Sigmoid colon (tissue), 7 donors: Measurements from ENCODE around the gene NRF1. TPM values are rescaled to one million over a fixed set of nuclear protein-coding genes. Genes with fewer than 3 reads are reported as not detected.

ENCODE experiments used
- DNase-seq: peaks from one replicate; pipeline ENCODE4 v3.0.0-alpha.2; 2019
- H3K27ac ChIP-seq, 4 donors: fragments of 200-600 bp; sonication (generic); one replicate each; pipeline ENCODE4 v1.5.1; 2016 to 2019; ENCODE audit warnings: mild to moderate bottlenecking in 1 of 4
- H3K27me3 ChIP-seq, 3 donors: fragments of 200-600 bp; sonication (generic); one replicate each; pipeline ENCODE4 v1.5.1; 2019; ENCODE audit warnings: mild to moderate bottlenecking in 1 of 3
- H3K36me3 ChIP-seq, 4 donors: fragments of 200-600 bp; sonication (generic); one replicate each; pipeline ENCODE4 v1.5.1; 2016 to 2019
- H3K4me1 ChIP-seq, 4 donors: fragments of 200-600 bp; sonication (generic); one replicate each; pipeline ENCODE4 v1.5.1; 2017 to 2019
- H3K4me3 ChIP-seq, 4 donors: fragments of 200-600 bp; sonication (generic); one replicate each; pipeline ENCODE4 v1.5.1; 2017 to 2019; ENCODE audit warnings: mild to moderate bottlenecking in 2 of 4, moderate library complexity in 1 of 4
- H3K9me3 ChIP-seq, 4 donors: fragments of 200-600 bp in 3 of 4; sonication (generic) in 3 of 4; one replicate each; pipeline versions ENCODE4 v1.5.1 to v1.6.1; 2013 to 2019
- CTCF ChIP-seq, 4 experiments: fragments of 450-650 bp in 3 of 4; fragments of 200-600 bp in 1 of 4; IDR thresholded peaks; one replicate each; pipeline ENCODE4 v1.5.1; 2016 to 2019; ENCODE audit warnings: antibody characterized with exemption in 4 of 4, mild to moderate bottlenecking in 3 of 4, moderate library complexity in 2 of 4
- EP300 ChIP-seq, 4 donors: sonication (generic); formaldehyde crosslinking; IDR thresholded peaks; one replicate each; pipeline ENCODE4 v1.6.1; 2017; ENCODE audit warnings: antibody characterized with exemption in 4 of 4
- POLR2A ChIP-seq, 2 donors: fragments of 450-650 bp; IDR thresholded peaks; one replicate each; pipeline ENCODE4 v1.6.1; 2016; ENCODE audit warnings: antibody characterized with exemption in 2 of 2, mild to moderate bottlenecking in 2 of 2, moderate library complexity in 2 of 2
- POLR2AphosphoS5 ChIP-seq, 4 donors: sonication (generic); formaldehyde crosslinking; IDR thresholded peaks; one replicate each; pipeline ENCODE4 v1.6.1; 2017; ENCODE audit warnings: antibody characterized with exemption in 4 of 4
- WGBS, 2 donors: extraction: QIAGEN DNeasy Blood & Tissue Kit; methylation state at CpG; one replicate each; pipeline ENCODE4 v1.1.7; 2013; 5-methylcytosine and 5-hydroxymethylcytosine counted together
- intact Hi-C: fragments of 100-400 bp; cut with DNase I; formaldehyde crosslinking; loops from one replicate; pipeline ENCODE4 v1.15.1; 2023
- polyA plus RNA-seq, 3 donors: library from polyadenylated mRNA; stranded (reverse); fragments of 200-250 nt; gene quantifications; one replicate each; pipeline ENCODE4 v1.2.3, GENCODE V29; 2013
- total RNA-seq, 4 donors: library from RNA; depleted of rRNA; stranded (reverse); fragments of >200 nt; gene quantifications; one replicate each; pipeline ENCODE4 v1.1.0, GENCODE V29; 2016
- donor health status: healthy with polysubstance abuse.
- donor health status: Bipolar disorder and iron deficiency.
- donor health status: healthy.

The NRF1 gene
- total and polyA plus RNA-seq, 7 donors = 4.8 to 18.1 (median 15.0) TPM

- H3K36me3 ChIP-seq = no peaks in the 10 kb centered on the region
- peaks cover 0 to 50% (median 48%) of the 10 kb centered on the region in 4 donors for H3K4me1 ChIP-seq
- intact Hi-C loops = no loop called here
- DNase-seq = no peak
- no peak overlapping the region for H3K27ac ChIP-seq
- WGBS, 2 donors = 4 to 5% methylated on average over 44 of the region's 44 CpGs
- H3K4me3 ChIP-seq = peak overlapping the region in 1 of 4 donors; percentile 14
- no peak for TF ChIP-seq CTCF (IDR thresholded peaks at IDR 0.05)
- no peak for TF ChIP-seq POLR2A (IDR thresholded peaks at IDR 0.05)
- TF ChIP-seq POLR2AphosphoS5 (IDR thresholded peaks at IDR 0.05) = no peak
- no peak for TF ChIP-seq EP300 (IDR thresholded peaks at IDR 0.05)
- peaks cover 47 to 82% (median 66%) of the 10 kb centered on the region in 3 donors for H3K27me3 ChIP-seq
- no peaks in the 10 kb centered on the region for H3K9me3 ChIP-seq
Measured at GRCh38 chr7:129785685-129786514, 174.4 kb downstream of the NRF1 start.

GRCh38 chr7:129786825-129787563 lies 175.5 kb downstream of the NRF1 start:
- intact Hi-C loops = no loop called here
- no peaks in the 10 kb centered on the region for H3K9me3 ChIP-seq
- DNase-seq = no peak
- peaks cover 0 to 39% (median 37%) of the 10 kb centered on the region in 4 donors for H3K4me1 ChIP-seq
- H3K27ac ChIP-seq = no peak overlapping the region
- no peak overlapping the region for H3K4me3 ChIP-seq
- no peaks in the 10 kb centered on the region for H3K36me3 ChIP-seq
- WGBS, 2 donors = 46 to 48% methylated on average over 13 of the region's 13 CpGs
- TF ChIP-seq CTCF (IDR thresholded peaks at IDR 0.05) = no peak
- TF ChIP-seq POLR2AphosphoS5 (IDR thresholded peaks at IDR 0.05) = no peak
- no peak for TF ChIP-seq POLR2A (IDR thresholded peaks at IDR 0.05)
- TF ChIP-seq EP300 (IDR thresholded peaks at IDR 0.05) = no peak
- H3K27me3 ChIP-seq = peaks cover 36 to 71% (median 55%) of the 10 kb centered on the region in 3 donors

- no peak for TF ChIP-seq CTCF (IDR thresholded peaks at IDR 0.05)
- TF ChIP-seq POLR2AphosphoS5 (IDR thresholded peaks at IDR 0.05) = no peak
- TF ChIP-seq POLR2A (IDR thresholded peaks at IDR 0.05) = no peak
- no peak for TF ChIP-seq EP300 (IDR thresholded peaks at IDR 0.05)
- 89 to 93% methylated on average over 6 of the region's 6 CpGs for WGBS, 2 donors
Measured at GRCh38 chr7:129789000-129789399, 177.5 kb downstream of the NRF1 start.

GRCh38 chr7:129789652-129790051 lies 178.1 kb downstream of the NRF1 start:
- WGBS, 2 donors = 55 to 65% methylated on average over 1 of the region's 1 CpG
- Histone ChIP-seq H3K27ac (no peak overlapping the region), H3K9me3 (no peaks in the 10 kb centered on the region), H3K27me3 (peaks cover 12 to 45% (median 28%) of the 10 kb centered on the region in 3 donors), H3K4me3 (no peak overlapping the region), H3K4me1 (peaks cover 0 to 16% (median 15%) of the 10 kb centered on the region in 4 donors), H3K36me3 (no peaks in the 10 kb centered on the region)
- intact Hi-C loops = no loop called here
- DNase-seq = no peak
- TF ChIP-seq EP300 (IDR thresholded peaks at IDR 0.05) (no peak), POLR2A (IDR thresholded peaks at IDR 0.05) (no peak)

More at GRCh38 chr7:129789000-129789399, 177.5 kb downstream of the NRF1 start:
- H3K9me3 ChIP-seq = no peaks in the 10 kb centered on the region
- H3K36me3 ChIP-seq = no peaks in the 10 kb centered on the region
- DNase-seq = no peak
- intact Hi-C loops = no loop called here
- peaks cover 17 to 51% (median 35%) of the 10 kb centered on the region in 3 donors for H3K27me3 ChIP-seq
- no peak overlapping the region for H3K27ac ChIP-seq
- H3K4me3 ChIP-seq = no peak overlapping the region
- H3K4me1 ChIP-seq = peaks cover 0 to 22% (median 21%) of the 10 kb centered on the region in 4 donors

GRCh38 chr7:129790136-129790535 lies 178.6 kb downstream of the NRF1 start:
- DNase-seq = no peak

More at GRCh38 chr7:129790136-129790535, 178.6 kb downstream of the NRF1 start:
- 83 to 84% methylated on average over 6 of the region's 6 CpGs for WGBS, 2 donors
- no peak overlapping the region for H3K4me3 ChIP-seq
- peaks cover 0 to 11% (median 10%) of the 10 kb centered on the region in 4 donors for H3K4me1 ChIP-seq
- H3K27ac ChIP-seq = no peak overlapping the region
- peaks cover 7 to 40% (median 23%) of the 10 kb centered on the region in 3 donors for H3K27me3 ChIP-seq
- TF ChIP-seq CTCF (IDR thresholded peaks at IDR 0.05) (no peak), POLR2A (IDR thresholded peaks at IDR 0.05) (no peak), EP300 (IDR thresholded peaks at IDR 0.05) (no peak), POLR2AphosphoS5 (IDR thresholded peaks at IDR 0.05) (no peak)
- H3K36me3 ChIP-seq = no peaks in the 10 kb centered on the region
- no peaks in the 10 kb centered on the region for H3K9me3 ChIP-seq
- intact Hi-C loops = no loop called here
